Erythroblast (primary cell): ENCODE data around the gene SCAMP2.

ENCODE experiments used
- GATA1 ChIP-seq: IDR thresholded peaks from 2 replicates; pipeline ENCODE4 v1.6.1; 2011; ENCODE audit warnings: low read depth, mild to moderate bottlenecking, control low read depth, low read length, moderate library complexity
- POLR2A ChIP-seq: IDR thresholded peaks from 2 replicates; pipeline ENCODE4 v1.6.1; 2011; ENCODE audit warnings: mild to moderate bottlenecking, low read length

GRCh38 chr15:74904190-74904805 lies 31.1 kb upstream of the SCAMP2 start:
- TF ChIP-seq POLR2A, result no peak
- TF ChIP-seq GATA1, result no peak
